Coronary artery (tissue), 2 donors: Measurements from ENCODE around the gene SAFB.

Source experiments
- DNase-seq: peaks from one replicate; pipeline ENCODE4 v3.0.0-alpha.2; 2017; ENCODE audit warnings: low spot score
- H3K27ac ChIP-seq, 2 donors: fragments of 200-600 bp; sonication (generic); one replicate each; pipeline ENCODE4 v1.5.1; 2016 to 2019
- H3K4me3 ChIP-seq: fragments of 200-600 bp; sonication (generic); 2 replicates; pipeline ENCODE4 v1.5.1; 2016; ENCODE audit warnings: mild to moderate bottlenecking, moderate library complexity
- TF ChIP-seq, protein P1 (sequence below): fragments of 200-600 bp; sonication (generic); IDR thresholded peaks from one replicate; pipeline ENCODE4 v1.5.1; 2019; ENCODE audit warnings: antibody characterized with exemption

The SAFB gene

DNA sequence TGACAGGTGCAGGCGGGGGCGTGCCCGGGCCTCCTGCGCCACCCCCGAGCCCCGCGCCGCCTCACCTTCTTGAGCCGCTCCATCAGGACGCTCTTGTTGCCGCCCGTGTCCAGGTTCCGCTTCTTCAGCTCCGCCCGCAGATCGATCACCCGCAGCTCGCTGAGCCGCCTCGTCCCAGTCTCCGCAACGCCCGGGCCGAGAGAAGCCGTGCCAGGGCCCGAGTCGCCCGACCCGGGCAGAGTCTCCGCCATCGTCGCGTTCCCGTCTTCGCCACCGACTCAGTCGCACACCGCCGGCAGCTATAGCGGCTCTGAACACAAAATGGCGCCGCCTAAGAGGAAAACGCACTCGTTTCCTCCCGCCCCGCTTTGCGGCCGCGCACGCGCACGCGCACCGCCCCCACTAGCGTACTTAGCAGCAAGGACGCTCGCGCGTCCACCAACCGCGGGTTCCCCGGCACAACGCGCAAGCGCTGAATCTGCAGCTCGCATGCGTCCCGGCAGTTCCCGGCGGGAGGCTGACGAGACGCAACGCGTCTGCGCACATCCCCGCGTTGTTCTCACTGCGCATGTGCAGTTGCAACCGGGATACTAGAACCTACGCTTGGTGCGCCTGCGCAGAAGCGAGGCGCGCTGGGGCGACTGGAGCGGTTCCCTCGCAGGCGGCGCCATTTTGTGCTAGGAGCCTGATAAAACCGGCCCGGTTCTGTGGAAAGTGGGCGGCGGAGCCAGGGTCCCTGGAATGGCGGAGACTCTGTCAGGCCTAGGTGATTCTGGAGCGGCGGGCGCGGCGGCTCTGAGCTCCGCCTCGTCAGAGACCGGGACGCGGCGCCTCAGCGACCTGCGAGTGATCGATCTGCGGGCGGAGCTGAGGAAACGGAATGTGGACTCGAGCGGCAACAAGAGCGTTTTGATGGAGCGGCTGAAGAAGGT lies at the start of gene SAFB, which contains the start of gene SAFB2:
Gene SAFB (plus strand): TSS at position 619 of the 932 bp plus-strand sequence. CDS start 123 bp downstream, at position 742.
Gene SAFB2 (minus strand): TSS at position 312 of the 932 bp plus-strand sequence. CDS start 61 bp downstream, at position 251.
- peak; percentile 100 for DNase-seq

DNA sequence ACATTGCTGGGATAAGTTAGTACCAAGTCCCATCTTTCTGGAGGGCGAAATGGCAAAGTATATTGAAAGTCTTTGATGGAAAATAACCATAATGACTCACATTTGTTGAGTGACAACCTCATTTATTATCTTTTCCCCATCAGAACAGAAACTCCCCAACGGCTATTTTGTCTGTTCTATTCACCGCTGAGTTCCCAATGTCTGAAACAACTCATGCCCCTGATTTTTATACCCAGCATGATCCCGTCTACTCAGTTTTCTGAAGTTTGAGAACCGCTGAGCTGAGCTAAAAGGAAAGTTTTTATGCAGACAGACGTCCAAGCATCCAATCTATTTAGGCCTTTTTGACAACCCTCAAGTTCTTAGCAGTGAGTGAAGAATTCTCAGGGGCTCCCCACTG lies 47.3 kb upstream of the SAFB start:
- DNase-seq, result no peak
- TF ChIP-seq, protein P1, sequence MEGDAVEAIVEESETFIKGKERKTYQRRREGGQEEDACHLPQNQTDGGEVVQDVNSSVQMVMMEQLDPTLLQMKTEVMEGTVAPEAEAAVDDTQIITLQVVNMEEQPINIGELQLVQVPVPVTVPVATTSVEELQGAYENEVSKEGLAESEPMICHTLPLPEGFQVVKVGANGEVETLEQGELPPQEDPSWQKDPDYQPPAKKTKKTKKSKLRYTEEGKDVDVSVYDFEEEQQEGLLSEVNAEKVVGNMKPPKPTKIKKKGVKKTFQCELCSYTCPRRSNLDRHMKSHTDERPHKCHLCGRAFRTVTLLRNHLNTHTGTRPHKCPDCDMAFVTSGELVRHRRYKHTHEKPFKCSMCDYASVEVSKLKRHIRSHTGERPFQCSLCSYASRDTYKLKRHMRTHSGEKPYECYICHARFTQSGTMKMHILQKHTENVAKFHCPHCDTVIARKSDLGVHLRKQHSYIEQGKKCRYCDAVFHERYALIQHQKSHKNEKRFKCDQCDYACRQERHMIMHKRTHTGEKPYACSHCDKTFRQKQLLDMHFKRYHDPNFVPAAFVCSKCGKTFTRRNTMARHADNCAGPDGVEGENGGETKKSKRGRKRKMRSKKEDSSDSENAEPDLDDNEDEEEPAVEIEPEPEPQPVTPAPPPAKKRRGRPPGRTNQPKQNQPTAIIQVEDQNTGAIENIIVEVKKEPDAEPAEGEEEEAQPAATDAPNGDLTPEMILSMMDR, result no peak
- Histone ChIP-seq H3K4me3 (no peak overlapping the region), H3K27ac (no peak overlapping the region)

More for the DNA sequence above, at the start of gene SAFB, which contains the start of gene SAFB2:
- Histone ChIP-seq H3K27ac (peak within 1 kb of the TSS; percentile 76 to 92), H3K4me3 (peak within 1 kb of the TSS; percentile 78)
- TF ChIP-seq, protein P1, result no peak

DNA sequence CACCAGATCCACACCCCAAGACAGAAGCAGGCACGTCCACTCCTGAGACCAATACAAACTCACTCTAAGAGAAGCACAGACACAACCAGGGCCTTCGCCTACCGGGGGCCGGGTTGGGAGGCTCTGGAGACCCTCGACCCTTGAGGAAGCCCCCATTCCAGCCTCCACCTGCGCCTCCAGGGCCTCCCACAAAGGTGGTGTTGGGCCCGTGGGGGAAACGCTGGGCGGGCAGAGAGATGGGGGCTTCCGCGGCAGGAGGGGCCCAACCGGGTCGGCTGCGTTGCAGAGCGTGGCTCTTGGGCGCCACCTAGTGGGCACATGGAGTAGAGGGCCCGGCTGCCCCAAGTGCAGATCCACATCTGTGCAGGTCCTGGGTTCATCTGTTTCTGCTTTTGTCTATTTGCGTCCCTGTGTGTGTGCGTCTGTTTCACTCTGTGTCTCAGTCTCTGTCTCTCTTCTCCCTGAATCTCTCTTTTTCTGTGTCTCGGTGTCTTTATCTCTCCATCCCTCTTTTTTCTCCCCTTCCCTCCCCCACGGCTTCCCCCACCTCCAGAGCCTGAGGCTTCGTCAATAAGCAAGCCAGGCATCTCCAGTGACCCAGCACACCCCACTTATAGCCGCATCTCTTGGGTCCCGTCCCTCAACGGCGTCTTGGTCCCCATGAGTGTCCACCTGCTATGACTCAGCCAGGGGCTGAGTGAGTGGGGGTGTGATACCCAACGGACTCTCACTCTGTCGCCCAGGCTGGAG lies 44.6 kb upstream of the SAFB start:
- no peak for DNase-seq
- TF ChIP-seq, protein P1, result peak; percentile 100
- Histone ChIP-seq H3K4me3 (peak overlapping the region; percentile 44), H3K27ac (no peak overlapping the region)

DNA sequence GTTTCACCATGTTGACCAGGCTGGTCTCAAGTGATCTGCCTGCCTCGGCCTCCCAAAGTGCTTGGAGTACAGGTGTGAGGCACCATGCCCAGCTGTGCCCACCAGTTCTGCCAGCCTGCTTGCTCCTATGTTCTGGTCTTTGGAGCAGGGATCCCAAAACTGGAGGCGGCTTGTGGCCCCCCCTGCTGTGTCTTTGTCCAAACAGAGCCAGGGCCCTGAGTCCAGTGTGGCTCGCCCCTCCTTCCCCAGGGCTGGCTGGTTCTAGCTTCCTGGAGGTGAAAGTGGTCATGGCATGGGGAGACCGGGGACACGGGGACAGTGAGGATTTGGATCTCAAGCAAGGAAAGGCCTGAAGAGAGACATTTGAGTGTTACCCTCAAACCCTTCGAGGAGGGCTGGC lies 43.6 kb upstream of the SAFB start:
- no peak overlapping the region for H3K27ac ChIP-seq
- no peak for DNase-seq
- H3K4me3 ChIP-seq, result no peak overlapping the region
- TF ChIP-seq, protein P1, result no peak

DNA sequence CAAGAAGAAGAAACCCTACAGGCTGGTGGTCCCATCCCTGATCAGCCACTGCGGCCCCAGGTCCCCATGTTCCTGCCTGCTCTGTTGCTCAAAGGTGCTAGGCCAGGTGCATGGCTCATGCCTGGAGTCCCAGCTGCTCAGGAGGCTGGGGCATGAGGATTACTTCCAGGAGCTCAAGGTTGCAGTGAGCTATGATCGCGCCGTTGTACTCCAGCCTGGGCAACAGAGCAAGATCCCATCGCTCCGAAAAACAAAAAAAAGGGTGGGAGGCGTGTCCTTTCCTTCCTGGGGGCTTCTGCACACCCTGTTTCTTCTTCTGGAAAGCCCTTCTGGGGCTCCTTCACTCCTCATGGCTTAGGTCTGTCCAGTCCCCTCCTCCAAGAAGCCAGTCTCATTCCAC lies 43.2 kb upstream of the SAFB start:
- no peak for DNase-seq
- TF ChIP-seq, protein P1, result no peak
- H3K27ac ChIP-seq, result no peak overlapping the region
- no peak overlapping the region for H3K4me3 ChIP-seq

DNA sequence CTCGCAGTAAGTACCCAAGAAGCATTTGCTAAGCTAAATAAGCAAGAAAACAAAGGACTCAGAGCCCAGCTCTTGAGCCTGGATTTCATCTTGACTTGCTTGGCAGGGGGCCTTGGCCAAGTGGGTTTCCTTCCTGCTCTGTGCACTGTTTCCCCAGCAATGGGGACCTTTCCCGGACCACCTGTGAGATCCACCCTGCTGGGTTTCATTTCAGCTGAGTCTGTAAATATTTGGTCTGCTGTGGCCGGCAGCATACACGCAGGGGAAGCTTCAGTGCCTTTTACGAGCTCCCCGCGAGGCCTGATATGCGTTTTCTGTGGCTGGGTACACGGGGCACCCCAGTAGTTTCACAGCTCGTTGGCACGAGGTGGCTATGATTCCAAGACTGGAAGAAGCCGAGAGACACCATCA lies 42.7 kb upstream of the SAFB start:
- H3K4me3 ChIP-seq, result no peak overlapping the region
- TF ChIP-seq, protein P1, result no peak
- no peak overlapping the region for H3K27ac ChIP-seq
- DNase-seq, result no peak
